Epithelial cell of esophagus (primary cell): ENCODE results near the gene AGPAT2.
"Not testable (repeated sequence)": the region's sequence is repeated elsewhere in the genome, so short reads cannot be mapped to it uniquely, and the experiment has no call there.

Source experiments
- DNase-seq: peaks from one replicate; pipeline ENCODE4 v3.0.0; 2010; ENCODE audit warnings: low read depth
- H3K4me3 ChIP-seq: 2 replicates; pipeline ENCODE4 v1.5.1; 2011; ENCODE audit warnings: mild to moderate bottlenecking, low read length, control low read depth
- CTCF ChIP-seq: IDR thresholded peaks from 2 replicates; pipeline ENCODE4 v1.5.1; 2011; ENCODE audit warnings: low read depth, mild to moderate bottlenecking, low read length, control low read depth, inconsistent platforms; ENCODE audit not compliant: insufficient read depth; ENCODE audit errors: missing control alignments

Gene AGPAT2

GRCh38 chr9:136713550-136713949, 26.3 kb upstream of the AGPAT2 start:
- no peak for TF ChIP-seq CTCF
- no peak for DNase-seq
- no peak overlapping the region for H3K4me3 ChIP-seq

- DNase-seq, result no peak
- no peak for TF ChIP-seq CTCF
- H3K4me3 ChIP-seq, result peak overlapping the region; percentile 15
These were observed 25.7 kb upstream of the AGPAT2 start for GRCh38 chr9:136712690-136713544.

- no peak for TF ChIP-seq CTCF
- no peak for DNase-seq
- peak within 1 kb of the TSS; percentile 15 for H3K4me3 ChIP-seq
These were observed 24.8 kb upstream of the AGPAT2 start, which contains the start of gene DIPK1B for GRCh38 chr9:136711751-136712689. TSS of gene DIPK1B (plus strand) at chr9:136712572. CDS start at chr9:136712666, 94 bp downstream.

GRCh38 chr9:136711219-136711648, 24.0 kb upstream of the AGPAT2 start:
- DNase-seq, H3K4me3 ChIP-seq: not testable (repeated sequence)

GRCh38 chr9:136710543-136710942, 23.3 kb upstream of the AGPAT2 start:
- H3K4me3 ChIP-seq, result no peak overlapping the region
- no peak for DNase-seq
- TF ChIP-seq CTCF, result no peak

- DNase-seq, result no peak
- no peak for TF ChIP-seq CTCF
- no peak overlapping the region for H3K4me3 ChIP-seq
These were observed 22.3 kb upstream of the AGPAT2 start for GRCh38 chr9:136709454-136710109.
